Astrocyte (in vitro differentiated cells and primary cell): ENCODE data around the gene ASF1B. TPM values are rescaled to one million over a fixed set of nuclear protein-coding genes. Genes with fewer than 3 reads are reported as not detected.
"Not testable (repeated sequence)": the region's sequence is repeated elsewhere in the genome, so short reads cannot be mapped to it uniquely, and the experiment has no call there.

Experiments
- DNase-seq: peaks from one replicate; pipeline ENCODE4 v3.0.0-alpha.2; 2010; ENCODE audit warnings: low read depth
- FAIRE-seq: peaks from 2 replicates; lab custom pipeline; 2011; peaks lifted over from hg19 to GRCh38; lab: Jason Lieb, UNC
- H2AFZ ChIP-seq: 2 replicates; pipeline ENCODE4 v1.6.0; 2012; ENCODE audit warnings: low read depth, low read length, inconsistent platforms
- H3K27ac ChIP-seq: 2 replicates; pipeline ENCODE4 v1.5.1; 2011; ENCODE audit warnings: low read depth, low read length, inconsistent platforms
- H3K27me3 ChIP-seq: 2 replicates; pipeline ENCODE4 v1.6.0; 2011; ENCODE audit warnings: low read length, inconsistent platforms; ENCODE audit not compliant: insufficient read depth
- H3K36me3 ChIP-seq: 2 replicates; pipeline ENCODE4 v1.5.1; 2011; ENCODE audit warnings: low read length, inconsistent platforms; ENCODE audit not compliant: insufficient read depth
- H3K4me1 ChIP-seq: 2 replicates; pipeline ENCODE4 v1.5.1; 2011; ENCODE audit warnings: low read length, inconsistent platforms; ENCODE audit not compliant: insufficient read depth
- H3K4me2 ChIP-seq: 2 replicates; pipeline ENCODE4 v1.6.0; 2012; ENCODE audit warnings: low read length, inconsistent platforms
- H3K4me3 ChIP-seq: 2 replicates; pipeline ENCODE4 v1.5.1; 2011; ENCODE audit warnings: low read depth, mild to moderate bottlenecking, low read length, inconsistent platforms; ENCODE audit not compliant: insufficient read depth
- H3K79me2 ChIP-seq: 2 replicates; pipeline ENCODE4 v1.6.0; 2012; ENCODE audit warnings: mild to moderate bottlenecking, low read length, inconsistent platforms; ENCODE audit not compliant: insufficient read depth
- H3K9ac ChIP-seq: 2 replicates; pipeline ENCODE4 v1.6.0; 2012; ENCODE audit warnings: mild to moderate bottlenecking, low read length, inconsistent platforms
- H3K9me3 ChIP-seq: 2 replicates; pipeline ENCODE4 v1.5.1; 2012; ENCODE audit warnings: low read depth, mild to moderate bottlenecking, low read length, inconsistent platforms; ENCODE audit not compliant: insufficient read depth
- H4K20me1 ChIP-seq: 2 replicates; pipeline ENCODE4 v1.6.0; 2012; ENCODE audit warnings: low read length, inconsistent platforms; ENCODE audit not compliant: insufficient read depth
- H3K27ac Mint-ChIP-seq: one replicate; pipeline ENCODE4 v1.8.0; 2021; ENCODE audit warnings: mild to moderate bottlenecking, mixed read lengths; ENCODE audit not compliant: unreplicated experiment
- H3K27me3 Mint-ChIP-seq: one replicate; pipeline ENCODE4 v1.8.0; 2021; ENCODE audit warnings: low read depth, mixed read lengths; ENCODE audit not compliant: unreplicated experiment
- H3K36me3 Mint-ChIP-seq: one replicate; pipeline ENCODE4 v1.8.0; 2021; ENCODE audit warnings: low read depth, mixed read lengths; ENCODE audit not compliant: unreplicated experiment
- H3K4me1 Mint-ChIP-seq: one replicate; pipeline ENCODE4 v1.8.0; 2021; ENCODE audit warnings: low read depth, mixed read lengths; ENCODE audit not compliant: unreplicated experiment
- H3K4me3 Mint-ChIP-seq: one replicate; pipeline ENCODE4 v1.8.0; 2021; ENCODE audit warnings: mild to moderate bottlenecking, moderate library complexity, mixed read lengths; ENCODE audit not compliant: unreplicated experiment
- H3K9me3 Mint-ChIP-seq: one replicate; pipeline ENCODE4 v1.8.0; 2021; ENCODE audit warnings: mild to moderate bottlenecking, mixed read lengths; ENCODE audit not compliant: unreplicated experiment
- EZH2 ChIP-seq: IDR thresholded peaks from 2 replicates; pipeline ENCODE4 v1.6.1; 2012; ENCODE audit warnings: mild to moderate bottlenecking, low read length, inconsistent platforms; ENCODE audit not compliant: insufficient read depth
- total RNA-seq: library from RNA; stranded (reverse); gene quantifications from 2 replicates; pipeline ENCODE4 v1.2.1, GENCODE V29; 2021
- TF ChIP-seq, protein P1 (sequence below): IDR thresholded peaks from 2 replicates; pipeline ENCODE4 v1.5.1; 2011; ENCODE audit warnings: low read depth, mild to moderate bottlenecking, inconsistent platforms, low read length, moderate library complexity; ENCODE audit not compliant: insufficient read depth

The ASF1B gene
- total RNA-seq, 1 donor from 2014 or later: 1.9 TPM

GRCh38 chr19:14181906-14182305, 45.5 kb upstream of the ASF1B start:
- H3K9me3 Mint-ChIP-seq: no peaks in the 10 kb centered on the region
- no peak for DNase-seq
- Histone ChIP-seq H3K79me2 (no peaks in the 10 kb centered on the region), H3K9ac (no peak overlapping the region), H2AFZ (no peak overlapping the region), H3K9me3 (no peaks in the 10 kb centered on the region), H4K20me1 (peaks cover 4% of the 10 kb centered on the region), H3K4me3 (no peak overlapping the region), H3K27me3 (no peaks in the 10 kb centered on the region), H3K4me2 (no peak overlapping the region), H3K27ac (no peak overlapping the region), H3K4me1 (no peaks in the 10 kb centered on the region), H3K36me3 (no peaks in the 10 kb centered on the region)
- H3K27ac Mint-ChIP-seq: no peak overlapping the region
- peaks cover 7% of the 10 kb centered on the region for H3K36me3 Mint-ChIP-seq
- H3K27me3 Mint-ChIP-seq: no peaks in the 10 kb centered on the region
- TF ChIP-seq, protein P1, sequence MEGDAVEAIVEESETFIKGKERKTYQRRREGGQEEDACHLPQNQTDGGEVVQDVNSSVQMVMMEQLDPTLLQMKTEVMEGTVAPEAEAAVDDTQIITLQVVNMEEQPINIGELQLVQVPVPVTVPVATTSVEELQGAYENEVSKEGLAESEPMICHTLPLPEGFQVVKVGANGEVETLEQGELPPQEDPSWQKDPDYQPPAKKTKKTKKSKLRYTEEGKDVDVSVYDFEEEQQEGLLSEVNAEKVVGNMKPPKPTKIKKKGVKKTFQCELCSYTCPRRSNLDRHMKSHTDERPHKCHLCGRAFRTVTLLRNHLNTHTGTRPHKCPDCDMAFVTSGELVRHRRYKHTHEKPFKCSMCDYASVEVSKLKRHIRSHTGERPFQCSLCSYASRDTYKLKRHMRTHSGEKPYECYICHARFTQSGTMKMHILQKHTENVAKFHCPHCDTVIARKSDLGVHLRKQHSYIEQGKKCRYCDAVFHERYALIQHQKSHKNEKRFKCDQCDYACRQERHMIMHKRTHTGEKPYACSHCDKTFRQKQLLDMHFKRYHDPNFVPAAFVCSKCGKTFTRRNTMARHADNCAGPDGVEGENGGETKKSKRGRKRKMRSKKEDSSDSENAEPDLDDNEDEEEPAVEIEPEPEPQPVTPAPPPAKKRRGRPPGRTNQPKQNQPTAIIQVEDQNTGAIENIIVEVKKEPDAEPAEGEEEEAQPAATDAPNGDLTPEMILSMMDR: no peak
- TF ChIP-seq EZH2: no peak
- H3K4me3 Mint-ChIP-seq: no peak overlapping the region
- no peaks in the 10 kb centered on the region for H3K4me1 Mint-ChIP-seq
- no peak for FAIRE-seq

DNA sequence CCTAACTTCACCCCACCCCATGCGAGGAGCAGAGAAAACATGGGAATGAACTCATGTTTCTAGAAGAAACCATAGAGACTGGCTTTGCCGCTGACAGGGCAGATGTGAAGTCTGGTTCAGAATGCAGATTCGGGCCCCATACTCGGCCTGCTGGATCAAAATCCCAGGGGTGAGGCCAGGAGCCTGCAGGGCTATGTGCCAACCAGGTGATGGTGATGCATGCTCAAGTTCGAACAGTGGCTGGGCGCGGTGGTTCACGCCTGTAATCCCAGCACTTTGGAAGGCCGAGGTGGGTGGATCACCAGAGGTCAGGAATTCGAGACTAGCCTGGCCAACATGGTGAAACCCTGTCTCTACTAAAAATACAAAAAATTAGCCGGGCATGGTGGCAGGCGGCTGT, 44.8 kb upstream of the ASF1B start:
- H3K9me3 Mint-ChIP-seq, DNase-seq, H3K9me3 ChIP-seq, H3K27me3 Mint-ChIP-seq, H3K4me3 ChIP-seq, H3K9ac ChIP-seq, H3K27ac Mint-ChIP-seq, H4K20me1 ChIP-seq, H3K4me1 Mint-ChIP-seq, H3K27me3 ChIP-seq, H3K4me1 ChIP-seq, H3K4me3 Mint-ChIP-seq, FAIRE-seq, H3K4me2 ChIP-seq, H3K27ac ChIP-seq, H2AFZ ChIP-seq, H3K36me3 Mint-ChIP-seq, H3K79me2 ChIP-seq, H3K36me3 ChIP-seq: not testable (repeated sequence)

DNA sequence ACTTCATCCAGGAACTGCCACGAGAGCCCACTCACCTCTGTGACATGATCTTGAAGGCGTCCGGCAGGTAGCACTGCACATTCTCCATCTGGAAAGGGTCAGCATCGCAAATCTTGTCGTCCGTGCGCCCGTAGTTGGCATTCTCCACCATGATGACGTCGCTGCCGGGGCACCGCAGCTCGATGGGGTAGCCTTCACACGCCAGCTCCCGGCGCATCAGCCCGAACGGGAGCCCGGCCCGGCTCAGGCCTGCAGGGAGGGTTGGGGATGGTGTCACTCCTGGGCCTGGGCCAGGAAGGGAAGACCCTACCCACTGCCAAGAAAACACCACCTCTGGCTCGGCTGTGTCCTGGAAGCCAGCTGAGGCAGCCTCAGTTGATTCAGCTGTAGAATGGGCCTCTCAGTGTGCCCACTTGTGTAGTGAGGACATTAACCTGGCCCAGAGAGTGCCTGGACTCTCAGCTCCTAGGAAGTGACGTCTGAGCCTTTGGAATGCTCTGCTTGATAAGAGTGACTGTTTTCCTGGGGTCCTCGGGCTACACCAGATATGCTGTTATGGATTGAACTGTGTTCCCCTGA, 41.2 kb upstream of the ASF1B start:
- Mint-ChIP-seq H3K27me3 (no peaks in the 10 kb centered on the region), H3K4me3 (no peak overlapping the region), H3K27ac (no peak overlapping the region), H3K9me3 (no peaks in the 10 kb centered on the region), H3K4me1 (no peaks in the 10 kb centered on the region), H3K36me3 (peaks cover 9% of the 10 kb centered on the region)
- FAIRE-seq (no peak), DNase-seq (no peak)
- Histone ChIP-seq H3K27ac (no peak overlapping the region), H2AFZ (no peak overlapping the region), H3K79me2 (no peaks in the 10 kb centered on the region), H3K4me3 (no peak overlapping the region), H3K4me2 (no peak overlapping the region), H3K4me1 (no peaks in the 10 kb centered on the region), H3K9ac (no peak overlapping the region), H3K9me3 (no peaks in the 10 kb centered on the region), H3K27me3 (no peaks in the 10 kb centered on the region), H4K20me1 (no peaks in the 10 kb centered on the region), H3K36me3 (no peaks in the 10 kb centered on the region)
- TF ChIP-seq, protein P1: no peak
- TF ChIP-seq EZH2: no peak
